WTC11 (cell line): ENCODE results near the gene CMPK2. TPM values are rescaled to one million over a fixed set of nuclear protein-coding genes. Genes with fewer than 3 reads are reported as not detected.

Experiments
- ATAC-seq: fragments of 200-7000 bp; cut with Tn5 transposase; 2 replicates; pipeline ENCODE4 v1.10.0; 2021; ENCODE audit warnings: mild to moderate bottlenecking, moderate library complexity
- CTCF ChIA-PET: fragments of 300-600 bp; sonication (Branson Sonifier 250); formaldehyde crosslinking; loops from one replicate; lab custom pipeline; 2021; ENCODE audit warnings: antibody characterized with exemption; lab: Charles Lee
- POLR2A ChIA-PET: fragments of 350-600 bp; sonication (Branson Sonifier 250); formaldehyde crosslinking; loops from one replicate; lab custom pipeline; 2021; ENCODE audit warnings: antibody characterized with exemption; lab: Charles Lee
- DNase-seq: peaks from one replicate; pipeline ENCODE4 v3.0.0; 2021; ENCODE audit warnings: low spot score
- H3K27ac Mint-ChIP-seq: 2 replicates; pipeline ENCODE4 v1.8.0; 2021; ENCODE audit warnings: mixed read lengths
- H3K27me3 Mint-ChIP-seq: 2 replicates; pipeline ENCODE4 v1.8.0; 2021; ENCODE audit warnings: low read depth, mild to moderate bottlenecking, moderate library complexity, mixed read lengths
- H3K36me3 Mint-ChIP-seq: 2 replicates; pipeline ENCODE4 v1.8.0; 2021; ENCODE audit warnings: mixed read lengths
- H3K4me1 Mint-ChIP-seq: 2 replicates; pipeline ENCODE4 v1.8.0; 2022; ENCODE audit warnings: mixed read lengths
- H3K4me3 Mint-ChIP-seq: 2 replicates; pipeline ENCODE4 v1.8.0; 2021; ENCODE audit warnings: mild to moderate bottlenecking, moderate library complexity, mixed read lengths
- H3K9me3 Mint-ChIP-seq: 2 replicates; pipeline ENCODE4 v1.8.0; 2021; ENCODE audit warnings: mixed read lengths
- AR ChIP-seq: fragments of 250-450 bp; sonication (Bioruptor Pico); IDR thresholded peaks from 2 replicates; pipeline ENCODE4 v1.9.0; 2021; ENCODE audit warnings: mild to moderate bottlenecking
- ATF3 ChIP-seq: sonication (generic); formaldehyde crosslinking; conservative IDR thresholded peaks from 2 replicates; pipeline ENCODE4 v1.8.1; 2022; ENCODE audit warnings: mild to moderate bottlenecking, missing genetic modification reagents
- CREM ChIP-seq: sonication (generic); formaldehyde crosslinking; IDR thresholded peaks from 2 replicates; pipeline ENCODE4 v1.8.1; 2022; ENCODE audit warnings: mild to moderate bottlenecking, missing genetic modification reagents, moderate library complexity
- ELF4 ChIP-seq: sonication (generic); formaldehyde crosslinking; IDR thresholded peaks from 2 replicates; pipeline ENCODE4 v1.8.1; 2022; ENCODE audit warnings: low read depth, mild to moderate bottlenecking, moderate library complexity, missing genetic modification reagents
- HMGXB4 ChIP-seq: sonication (generic); formaldehyde crosslinking; IDR thresholded peaks from 2 replicates; pipeline ENCODE4 v1.8.1; 2023; ENCODE audit warnings: mild to moderate bottlenecking, moderate library complexity, missing genetic modification reagents
- NFATC4 ChIP-seq: fragments of 250-450 bp; sonication (Bioruptor Pico); IDR thresholded peaks from 2 replicates; pipeline ENCODE4 v1.9.0; 2021; ENCODE audit warnings: mild to moderate bottlenecking
- NFE2L1 ChIP-seq: sonication (generic); formaldehyde crosslinking; IDR thresholded peaks from 2 replicates; pipeline ENCODE4 v1.8.1; 2023; ENCODE audit warnings: missing genetic modification reagents
- NR1H2 ChIP-seq: sonication (generic); formaldehyde crosslinking; IDR thresholded peaks from 2 replicates; pipeline ENCODE4 v1.9.0; 2021; ENCODE audit warnings: mild to moderate bottlenecking, moderate library complexity, missing genetic modification reagents
- NR3C1 ChIP-seq: sonication (generic); formaldehyde crosslinking; conservative IDR thresholded peaks from 2 replicates; pipeline ENCODE4 v1.8.1; 2023; ENCODE audit warnings: low read depth, mild to moderate bottlenecking, missing genetic modification reagents
- SOX15 ChIP-seq: fragments of 250-450 bp; sonication (Bioruptor Pico); IDR thresholded peaks from 2 replicates; pipeline ENCODE4 v1.9.0; 2021; ENCODE audit warnings: mild to moderate bottlenecking
- TP53 ChIP-seq: sonication (generic); formaldehyde crosslinking; IDR thresholded peaks from 2 replicates; pipeline ENCODE4 v1.8.1; 2023; ENCODE audit warnings: mild to moderate bottlenecking, missing genetic modification reagents
- USF2 ChIP-seq: sonication (generic); formaldehyde crosslinking; IDR thresholded peaks from 2 replicates; pipeline ENCODE4 v1.8.1; 2023; ENCODE audit warnings: mild to moderate bottlenecking, missing genetic modification reagents, moderate library complexity
- ZBTB43 ChIP-seq: sonication (generic); formaldehyde crosslinking; IDR thresholded peaks from 2 replicates; pipeline ENCODE4 v1.8.1; 2023; ENCODE audit warnings: mild to moderate bottlenecking, missing genetic modification reagents
- ZMAT4 ChIP-seq: fragments of 250-450 bp; sonication (Bioruptor Pico); IDR thresholded peaks from 2 replicates; pipeline ENCODE4 v1.9.0; 2021; ENCODE audit warnings: mild to moderate bottlenecking
- ZNF512 ChIP-seq: sonication (generic); formaldehyde crosslinking; IDR thresholded peaks from 2 replicates; pipeline ENCODE4 v1.8.1; 2022; ENCODE audit warnings: missing genetic modification reagents, borderline replicate concordance
- total RNA-seq: library from RNA; stranded (reverse); gene quantifications from 3 replicates; pipeline ENCODE4 v1.2.3, GENCODE V29; 2021

The CMPK2 gene
- total RNA-seq, 1 experiment from 2014 or later = 0.13 TPM

- CTCF ChIA-PET = no interaction called here
- Mint-ChIP-seq H3K4me3 (no peak overlapping the region), H3K4me1 (no peaks in the 10 kb centered on the region), H3K9me3 (peaks cover 94% of the 10 kb centered on the region), H3K27ac (no peak overlapping the region), H3K27me3 (peaks cover 12% of the 10 kb centered on the region)
- DNase-seq (no peak), ATAC-seq (no peak)
- POLR2A ChIA-PET = no interaction called here
- TF ChIP-seq ZBTB43 (CRISPR knock-in tag) (no peak), SOX15 (CRISPR knock-in tag) (no peak), CREM (CRISPR knock-in tag) (no peak), ZMAT4 (no peak), HMGXB4 (CRISPR knock-in tag) (no peak), TP53 (CRISPR knock-in tag) (no peak), ZNF512 (no peak), NFATC4 (CRISPR knock-in tag) (no peak), ELF4 (CRISPR knock-in tag) (no peak), NR3C1 (CRISPR knock-in tag) (no peak), USF2 (CRISPR knock-in tag) (no peak), ATF3 (CRISPR knock-in tag) (no peak), NR1H2 (CRISPR knock-in tag) (no peak), NFE2L1 (CRISPR knock-in tag) (no peak)
- TF ChIP-seq, all 79 proteins: peak for 0
- peaks cover 65% of the 10 kb centered on the region for H3K36me3 Mint-ChIP-seq
These were observed 24.0 kb downstream of the CMPK2 start for GRCh38 chr2:6841537-6842287.

- TF ChIP-seq AR = no peak
- DNase-seq = no peak
- CTCF ChIA-PET = no interaction called here
- Mint-ChIP-seq H3K27ac (no peak overlapping the region), H3K4me1 (no peaks in the 10 kb centered on the region), H3K36me3 (peaks cover 56% of the 10 kb centered on the region), H3K9me3 (peaks cover 93% of the 10 kb centered on the region), H3K27me3 (peaks cover 8% of the 10 kb centered on the region), H3K4me3 (no peak overlapping the region)
- ATAC-seq = no peak
- POLR2A ChIA-PET = no interaction called here
These were observed 26.9 kb downstream of the CMPK2 start for GRCh38 chr2:6838673-6839319.
